ENCODE results near the gene TIMP2.
"Not testable (repeated sequence)": the region's sequence is repeated elsewhere in the genome, so short reads cannot be mapped to it uniquely, and the experiment has no call there.

The TIMP2 gene

DNA sequence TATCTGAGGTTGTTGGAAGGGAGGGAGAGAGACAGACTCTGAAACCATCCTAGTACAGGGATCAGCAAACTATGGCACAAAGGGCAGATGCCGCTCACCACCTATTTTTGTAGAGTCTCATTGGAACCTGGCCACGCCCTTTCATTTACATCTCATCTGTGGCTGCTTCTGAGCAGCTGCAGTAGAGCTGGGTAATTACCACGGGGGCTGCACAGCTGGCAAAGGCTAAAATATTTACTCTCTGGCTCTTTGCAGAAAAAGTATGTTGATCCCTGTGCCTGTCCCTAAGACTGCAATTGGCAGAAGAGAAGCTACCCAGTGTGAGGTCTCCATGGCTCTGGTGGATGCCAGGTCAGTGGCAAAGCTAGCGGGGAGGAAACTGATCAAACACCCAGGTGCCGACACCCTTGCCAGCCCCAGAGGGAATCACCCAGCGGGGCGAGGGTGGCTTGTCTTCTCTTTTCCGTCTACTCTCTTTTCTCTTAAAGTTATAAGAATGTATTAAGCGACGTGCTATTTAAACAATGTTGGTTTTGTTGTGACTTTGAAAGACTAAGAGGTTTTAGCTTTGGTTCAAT is 36.2 kb downstream of the TIMP2 start:
- DNase-seq (ENCODE audit: low spot score), result no peak

- no peak for DNase-seq (ENCODE audit: low spot score)
Measured at GRCh38 chr17:78886954-78887353, 38.2 kb downstream of the TIMP2 start.

GRCh38 chr17:78885956-78886355 is 39.2 kb downstream of the TIMP2 start:
- DNase-seq (ENCODE audit: low spot score), result no peak

GRCh38 chr17:78884876-78885667 is 40.1 kb downstream of the TIMP2 start:
- DNase-seq (ENCODE audit: low spot score), result no peak

DNA sequence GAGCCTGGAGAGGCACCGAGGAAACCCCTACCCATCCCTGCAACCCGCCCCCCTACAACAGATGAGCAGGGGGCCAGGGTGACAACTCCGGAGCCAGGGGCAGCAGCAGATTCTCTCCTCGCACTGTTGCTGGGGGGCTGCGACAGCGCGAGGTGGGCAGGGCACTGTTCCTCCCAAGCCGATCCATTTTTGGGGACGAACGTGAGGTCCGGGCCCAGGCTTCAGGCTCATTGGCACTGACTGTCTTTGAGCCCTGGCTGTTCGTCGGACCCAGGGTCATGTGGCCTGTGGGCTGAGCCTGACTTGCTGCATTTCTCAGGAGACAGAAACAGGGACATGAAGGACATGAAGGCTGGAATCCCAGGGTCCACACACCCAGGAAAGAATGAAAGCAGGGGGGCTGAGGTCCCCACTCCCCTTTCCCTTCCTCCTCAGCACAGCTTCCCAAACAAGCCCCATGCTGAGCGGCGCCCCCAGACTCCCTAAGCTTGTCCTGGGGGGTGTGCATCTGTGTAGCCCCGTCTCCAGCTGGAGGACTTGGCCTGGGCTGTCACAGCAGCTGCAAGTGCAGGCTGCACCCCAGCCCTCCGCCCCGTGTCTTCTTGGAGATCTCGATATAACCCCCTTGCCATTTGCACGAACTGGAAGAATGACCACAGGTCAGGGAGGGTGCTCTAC is 40.9 kb downstream of the TIMP2 start:
- DNase-seq (ENCODE audit: low spot score), result peak; percentile 87

DNA sequence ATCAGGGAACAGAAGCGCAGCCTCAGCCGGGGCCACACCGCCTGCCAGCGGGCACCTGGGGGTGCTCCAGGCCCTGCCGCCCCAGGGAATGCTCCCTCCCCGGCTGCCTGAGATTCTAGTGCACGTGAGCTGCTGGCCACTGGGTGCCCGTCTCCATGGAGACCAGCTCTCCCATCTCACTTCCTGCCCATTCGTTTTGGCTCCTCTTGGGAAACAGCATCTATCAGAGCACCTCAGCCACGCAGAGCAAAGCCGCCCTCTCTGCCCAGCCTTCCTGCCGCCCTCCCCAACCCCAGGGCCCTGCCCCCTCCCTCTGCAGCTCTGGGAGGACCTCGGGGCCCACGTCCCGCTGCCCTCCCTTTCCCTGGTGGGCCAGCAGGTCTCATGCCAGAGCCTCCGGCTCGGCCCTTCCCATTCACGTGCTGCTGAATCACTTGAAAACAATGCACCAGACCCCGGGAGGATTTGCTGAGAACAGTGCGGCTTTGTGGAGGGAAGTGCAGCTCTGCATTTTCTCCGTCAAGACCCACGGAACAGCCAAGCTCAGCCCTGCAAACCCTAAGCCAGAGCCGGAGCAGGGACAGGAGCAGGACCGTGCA is 41.6 kb downstream of the TIMP2 start:
- peak; percentile 94 for DNase-seq (ENCODE audit: low spot score)

DNA sequence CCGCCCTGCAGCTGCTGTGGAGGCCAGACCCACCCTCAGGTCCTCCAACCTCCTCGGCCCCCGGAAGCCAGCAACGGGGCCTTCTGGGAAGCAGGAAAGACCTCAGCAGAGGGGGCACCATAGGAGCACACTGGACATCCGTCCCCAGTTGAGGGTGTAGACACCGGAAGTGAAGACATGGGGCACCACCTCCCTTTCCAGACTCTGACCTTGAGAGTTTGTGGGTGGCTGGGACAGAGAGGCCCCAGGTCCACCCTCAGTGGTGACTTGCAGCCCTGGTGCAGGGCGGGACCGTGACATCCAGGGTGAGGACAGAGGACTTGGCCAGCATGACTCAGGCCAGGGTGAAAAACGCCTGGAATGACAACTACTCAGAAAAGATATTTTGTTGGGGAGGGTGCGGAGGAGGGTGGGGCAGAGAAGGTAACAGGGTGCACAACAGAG is 42.1 kb downstream of the TIMP2 start:
- no peak for DNase-seq (ENCODE audit: low spot score)

DNA sequence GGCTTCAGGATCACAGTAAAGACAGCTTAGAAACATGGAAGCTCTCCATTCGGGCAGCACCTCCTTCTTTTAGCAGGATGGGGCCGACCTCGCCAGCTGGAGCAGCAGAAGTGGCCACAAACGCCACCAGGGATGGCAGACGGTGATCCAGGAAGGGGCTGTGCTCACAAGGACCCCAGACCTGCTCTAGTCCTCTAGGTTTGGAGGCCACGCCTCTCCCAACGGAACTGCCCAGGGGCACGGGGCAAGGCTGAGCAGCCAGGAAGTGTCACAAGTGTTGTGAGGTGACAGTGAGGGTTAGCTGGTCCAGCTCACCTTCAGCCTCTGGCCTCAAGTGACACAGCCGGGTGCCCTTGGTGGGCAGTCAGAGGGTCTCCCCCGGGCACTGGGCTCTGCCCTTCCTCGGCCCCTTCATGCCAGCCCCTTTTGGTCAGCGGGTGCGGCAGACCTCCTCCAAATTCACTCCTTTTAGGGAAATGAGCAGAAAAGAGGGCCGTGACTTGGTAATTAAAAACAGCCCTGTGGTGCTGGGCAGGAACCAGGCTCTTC is 42.6 kb downstream of the TIMP2 start:
- DNase-seq (ENCODE audit: low spot score), result no peak

- no peak for DNase-seq (ENCODE audit: low spot score)
Measured at GRCh38 chr17:78879635-78880186, 45.5 kb downstream of the TIMP2 start.

- DNase-seq (ENCODE audit: low spot score), result no peak
Measured at GRCh38 chr17:78878871-78879527, 46.2 kb downstream of the TIMP2 start.

- DNase-seq (ENCODE audit: low spot score), result no peak
Measured at GRCh38 chr17:78878261-78878660, 46.9 kb downstream of the TIMP2 start.

GRCh38 chr17:78876954-78877517 is 48.2 kb downstream of the TIMP2 start:
- DNase-seq (ENCODE audit: low spot score), result not testable (repeated sequence)

DNA sequence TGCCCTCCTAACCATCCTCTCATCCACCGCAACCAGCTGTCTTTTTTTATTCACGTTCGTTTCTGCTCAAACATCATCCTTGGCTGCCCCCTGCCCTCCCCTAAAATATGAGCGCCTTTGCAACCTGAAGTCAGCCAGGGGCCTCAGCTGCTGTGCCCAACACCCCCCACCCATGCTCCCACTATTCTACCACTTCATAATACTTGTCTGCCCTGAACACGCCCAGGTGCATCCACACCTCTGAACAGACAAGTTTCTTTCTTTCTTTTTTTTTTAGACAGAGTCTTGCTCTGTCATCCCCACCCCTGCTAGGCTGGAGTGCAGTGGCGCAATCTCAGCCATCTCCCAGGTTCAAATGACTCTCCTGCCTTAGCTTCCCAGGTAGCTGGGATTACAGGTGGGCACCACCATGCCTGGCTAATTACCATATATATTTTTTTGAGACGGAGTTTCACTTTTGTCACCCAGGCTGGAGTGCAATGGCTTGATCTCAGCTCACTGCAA is 49.0 kb downstream of the TIMP2 start:
- DNase-seq (ENCODE audit: low spot score), result no peak

DNA sequence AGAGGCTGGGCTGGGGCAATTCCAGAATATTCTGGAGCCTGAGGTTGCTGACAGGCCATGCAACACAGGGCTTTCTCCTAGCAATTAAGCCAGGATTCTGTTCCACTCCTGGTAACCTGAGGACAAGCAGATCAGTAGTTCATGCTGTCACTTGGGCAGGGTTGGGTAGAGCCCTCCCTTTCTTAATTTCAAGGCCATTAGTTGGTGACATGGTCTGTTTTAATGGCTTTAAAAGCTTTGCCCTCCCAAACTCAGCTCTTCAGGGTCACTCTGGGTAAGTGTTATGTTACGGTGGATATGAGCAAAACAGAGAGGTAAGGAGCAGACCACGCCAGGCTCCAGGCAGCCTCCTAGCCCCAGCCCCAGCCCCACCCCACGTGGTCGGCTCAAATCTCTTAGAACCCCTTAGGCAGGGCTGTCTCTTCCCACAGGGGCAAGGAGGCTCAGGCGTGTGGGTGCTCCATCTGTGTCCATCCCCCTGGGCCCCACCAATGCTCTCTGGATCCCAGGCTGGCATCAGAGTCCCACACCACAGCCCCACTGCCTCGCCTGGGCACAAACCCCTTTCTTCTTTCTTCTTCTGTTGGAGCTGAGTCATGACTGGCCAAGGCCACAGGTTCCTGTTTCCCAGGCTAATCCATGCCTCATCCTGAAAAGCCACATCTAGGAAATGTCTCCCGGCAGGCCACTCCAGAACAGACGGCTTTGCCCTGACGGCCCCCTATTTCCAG is 49.7 kb downstream of the TIMP2 start:
- no peak for DNase-seq (ENCODE audit: low spot score)

DNA sequence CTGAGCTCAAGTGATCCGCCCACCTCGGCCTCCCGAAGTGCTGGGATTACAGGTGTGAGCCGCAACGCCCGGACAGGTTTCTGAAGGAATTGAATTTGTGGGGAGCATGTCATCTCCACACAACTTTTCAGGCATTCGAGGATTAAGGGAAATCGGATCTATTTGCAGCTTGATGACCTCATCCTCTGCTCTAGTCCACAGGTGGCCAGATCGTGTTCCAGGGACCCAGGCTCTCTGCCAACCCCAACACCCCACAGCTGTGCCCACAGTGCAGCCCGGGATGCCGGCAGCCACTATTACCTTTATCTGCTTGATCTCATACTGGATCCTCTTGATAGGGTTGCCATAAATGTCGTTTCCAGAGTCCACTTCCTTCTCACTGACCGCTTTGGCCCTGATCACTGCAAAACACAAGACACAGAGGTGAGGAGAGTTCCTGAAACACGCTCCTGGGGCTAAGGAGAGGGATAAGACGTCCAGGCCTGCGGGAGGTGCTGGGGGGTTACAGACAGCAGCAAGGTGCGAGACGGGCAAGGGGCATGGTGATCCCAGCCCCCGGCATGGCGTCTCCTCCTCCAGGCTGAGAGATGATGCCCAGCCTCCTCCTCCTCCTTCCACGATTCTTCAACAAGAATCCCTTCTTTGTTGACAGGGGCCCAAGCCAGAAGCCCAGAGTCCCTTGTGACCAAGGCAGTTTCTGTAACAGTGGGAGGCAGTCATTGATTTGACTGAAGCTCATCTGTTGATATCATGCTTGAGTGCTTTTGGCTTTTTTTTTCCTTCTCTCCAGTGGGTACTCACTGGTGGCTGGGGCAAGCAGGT is 51.5 kb downstream of the TIMP2 start:
- peak; percentile 84 for DNase-seq (ENCODE audit: low spot score)

GRCh38 chr17:78872486-78872885 is 52.7 kb downstream of the TIMP2 start:
- DNase-seq (ENCODE audit: low spot score), result no peak

DNA sequence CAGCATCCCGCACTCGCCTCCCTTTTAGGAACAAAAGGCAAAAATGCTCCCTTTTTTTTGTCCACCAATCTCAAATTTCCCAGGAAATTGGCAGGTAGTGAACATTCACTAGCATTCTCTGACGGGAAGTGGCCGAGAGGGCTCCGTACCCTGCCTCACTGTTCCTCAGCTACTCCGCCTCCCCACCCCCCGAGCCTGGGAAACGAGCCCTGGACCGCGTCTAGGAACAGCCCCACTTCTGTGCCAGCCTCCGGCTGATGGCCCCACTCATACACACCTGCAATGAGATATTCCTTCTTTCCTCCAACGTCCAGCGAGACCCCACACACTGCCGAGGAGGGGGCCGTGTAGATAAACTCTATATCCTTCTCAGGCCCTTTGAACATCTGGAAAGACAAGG is 54.6 kb downstream of the TIMP2 start:
- DNase-seq (ENCODE audit: low spot score), result no peak

- no peak for DNase-seq (ENCODE audit: low spot score)
Measured at GRCh38 chr17:78868391-78868790, 56.8 kb downstream of the TIMP2 start.

- DNase-seq (ENCODE audit: low spot score), result not testable (repeated sequence)
Measured at GRCh38 chr17:78867046-78867445, 58.1 kb downstream of the TIMP2 start.
